Loucy (cell line): ENCODE measurements around the gene FPR1.

Experiments used
- H2AFZ ChIP-seq: fragments of 200-600 bp; sonication (generic); 2 replicates; pipeline ENCODE4 v1.6.0; 2016; ENCODE audit warnings: antibody characterized with exemption, mild to moderate bottlenecking, low read length, moderate library complexity
- H3F3A ChIP-seq: fragments of 200-600 bp; 2 replicates; pipeline ENCODE4 v1.6.0; 2016; ENCODE audit warnings: antibody characterized with exemption, low read depth, mild to moderate bottlenecking
- H3K27me3 ChIP-seq: fragments of 200-600 bp; sonication (generic); 2 replicates; pipeline ENCODE4 v1.6.1; 2014; ENCODE audit warnings: low read length, mild to moderate bottlenecking; ENCODE audit not compliant: insufficient read depth, poor library complexity, severe bottlenecking
- H3K36me3 ChIP-seq: fragments of 200-600 bp; sonication (generic); 2 replicates; pipeline ENCODE4 v1.6.1; 2016; ENCODE audit warnings: low read length; ENCODE audit not compliant: insufficient read depth
- H3K4me1 ChIP-seq: fragments of 200-600 bp; sonication (generic); 2 replicates; pipeline ENCODE4 v1.5.1; 2014; ENCODE audit warnings: low read length, mild to moderate bottlenecking; ENCODE audit not compliant: insufficient read depth, poor library complexity, severe bottlenecking
- H3K4me2 ChIP-seq: fragments of 200-600 bp; sonication (generic); 2 replicates; pipeline ENCODE4 v1.6.0; 2014; ENCODE audit warnings: antibody characterized with exemption, low read length, low read depth, mild to moderate bottlenecking; ENCODE audit not compliant: poor library complexity, severe bottlenecking
- H3K4me3 ChIP-seq: fragments of 200-600 bp; sonication (generic); 2 replicates; pipeline ENCODE4 v1.5.1; 2014; ENCODE audit warnings: low read length, mild to moderate bottlenecking, mixed read lengths; ENCODE audit not compliant: poor library complexity, severe bottlenecking
- H3K79me2 ChIP-seq: fragments of 200-600 bp; sonication (generic); 2 replicates; pipeline ENCODE4 v1.6.1; 2014; ENCODE audit warnings: low read length; ENCODE audit not compliant: insufficient read depth
- H3K9ac ChIP-seq: fragments of 200-600 bp; sonication (generic); 2 replicates; pipeline ENCODE4 v1.6.0; 2014; ENCODE audit warnings: mild to moderate bottlenecking, low read depth, low read length, moderate library complexity; ENCODE audit not compliant: poor library complexity, severe bottlenecking
- H3K9me2 ChIP-seq: fragments of 200-600 bp; sonication (generic); replicated peaks from 2 replicates; pipeline ENCODE4 v1.6.1; 2016; ENCODE audit warnings: low read depth, low read length, mixed read lengths
- H3K9me3 ChIP-seq: fragments of 200-600 bp; sonication (generic); 2 replicates; pipeline ENCODE4 v1.6.1; 2014; ENCODE audit warnings: mild to moderate bottlenecking, antibody characterized with exemption, low read length, low read depth; ENCODE audit not compliant: insufficient read depth
- H4K20me1 ChIP-seq: fragments of 200-600 bp; sonication (generic); 2 replicates; pipeline ENCODE4 v1.6.0; 2014; ENCODE audit warnings: antibody characterized with exemption, low read length, mild to moderate bottlenecking; ENCODE audit not compliant: insufficient read depth, poor library complexity, severe bottlenecking
- CTCF ChIP-seq: fragments of 200-600 bp; sonication (generic); conservative IDR thresholded peaks from 2 replicates; pipeline ENCODE4 v1.5.1; 2014; ENCODE audit warnings: mild to moderate bottlenecking, antibody characterized with exemption, low read length
- EZH2phosphoT487 ChIP-seq: fragments of 200-600 bp; IDR thresholded peaks from 2 replicates; pipeline ENCODE4 v1.6.1; 2018; ENCODE audit warnings: antibody characterized with exemption, mild to moderate bottlenecking, moderate library complexity, borderline replicate concordance

FPR1 gene

GRCh38 chr19:51799034-51799773 lies 47.5 kb upstream of the FPR1 start:
- Histone ChIP-seq H3K9me3 (no peaks in the 10 kb centered on the region; the same call in 1 of the 2 replicates), H2AFZ (no peak overlapping the region), H4K20me1 (no peaks in the 10 kb centered on the region), H3K9ac (no peak overlapping the region), H3F3A (no peaks in the 10 kb centered on the region), H3K79me2 (no peaks in the 10 kb centered on the region), H3K4me2 (no peak overlapping the region), H3K36me3 (no peaks in the 10 kb centered on the region), H3K4me3 (no peak overlapping the region), H3K9me2 (no peaks in the 10 kb centered on the region; the same call in 1 of the 2 replicates), H3K4me1 (no peaks in the 10 kb centered on the region), H3K27me3 (no peaks in the 10 kb centered on the region)
- TF ChIP-seq EZH2phosphoT487 (no peak), CTCF (no peak)

GRCh38 chr19:51798062-51798461 lies 46.4 kb upstream of the FPR1 start:
- peaks cover 4% of the 10 kb centered on the region; the same call in 1 of the 2 replicates for H3K9me3 ChIP-seq
- no peak for TF ChIP-seq CTCF
- H3F3A ChIP-seq, result no peaks in the 10 kb centered on the region
- no peak overlapping the region for H2AFZ ChIP-seq
- H3K79me2 ChIP-seq, result no peaks in the 10 kb centered on the region
- no peaks in the 10 kb centered on the region for H3K4me1 ChIP-seq
- H3K4me3 ChIP-seq, result no peak overlapping the region
- no peak overlapping the region for H3K9ac ChIP-seq
- H3K36me3 ChIP-seq, result no peaks in the 10 kb centered on the region
- H3K4me2 ChIP-seq, result no peak overlapping the region
- H3K27me3 ChIP-seq, result no peaks in the 10 kb centered on the region
- H3K9me2 ChIP-seq, result no peaks in the 10 kb centered on the region; the same call in 1 of the 2 replicates
- no peaks in the 10 kb centered on the region for H4K20me1 ChIP-seq

- H3K79me2 ChIP-seq, result no peaks in the 10 kb centered on the region
- H3K4me3 ChIP-seq, result no peak overlapping the region
- no peaks in the 10 kb centered on the region for H3K27me3 ChIP-seq
- TF ChIP-seq EZH2phosphoT487, result no peak
- TF ChIP-seq CTCF, result no peak
- H3K36me3 ChIP-seq, result no peaks in the 10 kb centered on the region
- H3K9me2 ChIP-seq, result no peaks in the 10 kb centered on the region; the same call in 1 of the 2 replicates
- no peak overlapping the region for H3K4me2 ChIP-seq
- H3K9ac ChIP-seq, result no peak overlapping the region
- no peaks in the 10 kb centered on the region for H4K20me1 ChIP-seq
- H3F3A ChIP-seq, result no peaks in the 10 kb centered on the region
- H3K9me3 ChIP-seq, result peaks cover 4% of the 10 kb centered on the region; the same call in 1 of the 2 replicates
- no peak overlapping the region for H2AFZ ChIP-seq
- H3K4me1 ChIP-seq, result no peaks in the 10 kb centered on the region
Measured at GRCh38 chr19:51797480-51797879, 45.8 kb upstream of the FPR1 start.
